ENCODE results near the gene AOX1. TPM values are rescaled to one million over a fixed set of nuclear protein-coding genes. Genes with fewer than 3 reads are reported as not detected.
"Not testable (repeated sequence)": the region's sequence is repeated elsewhere in the genome, so short reads cannot be mapped to it uniquely, and the experiment has no call there.

AOX1 gene
- 0.94 TPM for total RNA-seq

- DNase-seq, result peak; percentile 7
Observed at GRCh38 chr2:200585730-200586643, at the start of gene AOX1. Gene AOX1, plus strand, starts transcription at chr2:200586014. Its CDS starts 95 bp downstream, at chr2:200586109.

GRCh38 chr2:200538139-200538538 is 47.7 kb upstream of the AOX1 start:
- DNase-seq, result no peak

- DNase-seq, result no peak
Observed at GRCh38 chr2:200540793-200541192, 45.0 kb upstream of the AOX1 start.

- DNase-seq, result not testable (repeated sequence)
Observed at GRCh38 chr2:200566596-200566995, 19.2 kb upstream of the AOX1 start.

GRCh38 chr2:200567932-200568331 is 17.9 kb upstream of the AOX1 start:
- no peak for DNase-seq

GRCh38 chr2:200575957-200576356 is 9.9 kb upstream of the AOX1 start:
- DNase-seq, result no peak

- no peak for DNase-seq
Observed at GRCh38 chr2:200577027-200577426, 8.8 kb upstream of the AOX1 start.

GRCh38 chr2:200578778-200579177 is 7.0 kb upstream of the AOX1 start:
- no peak for DNase-seq

GRCh38 chr2:200584639-200585038 is 1.2 kb upstream of the AOX1 start:
- DNase-seq, result no peak

GRCh38 chr2:200585340-200585729 is 479 bp upstream of the AOX1 start:
- DNase-seq, result no peak

- DNase-seq, result no peak
Observed at GRCh38 chr2:200586644-200586975, 796 bp downstream of the AOX1 start.

GRCh38 chr2:200587007-200587616 is 1.3 kb downstream of the AOX1 start:
- no peak for DNase-seq

- DNase-seq, result no peak
Observed at GRCh38 chr2:200588076-200588678, 2.4 kb downstream of the AOX1 start.

- DNase-seq, result no peak
Observed at GRCh38 chr2:200590090-200590489, 4.3 kb downstream of the AOX1 start.

- no peak for DNase-seq
Observed at GRCh38 chr2:200591308-200591707, 5.5 kb downstream of the AOX1 start.

- DNase-seq, result no peak
Observed at GRCh38 chr2:200592406-200593075, 6.7 kb downstream of the AOX1 start.

GRCh38 chr2:200593905-200594304 is 8.1 kb downstream of the AOX1 start:
- DNase-seq, result no peak

GRCh38 chr2:200595913-200596312 is 10.1 kb downstream of the AOX1 start:
- DNase-seq, result no peak

- no peak for DNase-seq
Observed at GRCh38 chr2:200596774-200597570, 11.2 kb downstream of the AOX1 start.

GRCh38 chr2:200599206-200599605 is 13.4 kb downstream of the AOX1 start:
- DNase-seq, result no peak

GRCh38 chr2:200600549-200601225 is 14.9 kb downstream of the AOX1 start:
- DNase-seq, result no peak
